SK-N-SH treated with all-trans-retinoic acid at 6 μM for 48 hours (cell line): ENCODE measurements around the gene HS3ST2.

ENCODE experiments used
- ARNTL ChIP-seq: fragments of 450-650 bp; formaldehyde crosslinking; IDR thresholded peaks from 2 replicates; pipeline ENCODE4 v1.5.0; 2020; ENCODE audit warnings: low read depth, mild to moderate bottlenecking, moderate library complexity, borderline replicate concordance
- BACH2 ChIP-seq: fragments of 250-450 bp; sonication (Bioruptor Pico); IDR thresholded peaks from 2 replicates; pipeline ENCODE4 v1.9.0; 2021; ENCODE audit warnings: mild to moderate bottlenecking, borderline replicate concordance
- CSDC2 ChIP-seq: fragments of 250-450 bp; sonication (Bioruptor Pico); IDR thresholded peaks from 2 replicates; pipeline ENCODE4 v1.5.0; 2020; ENCODE audit warnings: mild to moderate bottlenecking, moderate library complexity
- PPARA ChIP-seq: fragments of 250-450 bp; sonication (Bioruptor Pico); IDR thresholded peaks from 2 replicates; pipeline ENCODE4 v1.5.0; 2020; ENCODE audit warnings: mild to moderate bottlenecking, borderline replicate concordance
- TCF4 ChIP-seq: fragments of 250-450 bp; sonication (Bioruptor Pico); IDR thresholded peaks from 2 replicates; pipeline ENCODE4 v1.8.0; 2021; ENCODE audit warnings: mild to moderate bottlenecking, moderate library complexity, borderline replicate concordance
- TOX ChIP-seq: fragments of 250-450 bp; sonication (Bioruptor Pico); IDR thresholded peaks from 2 replicates; pipeline ENCODE4 v1.8.0; 2021; ENCODE audit warnings: mild to moderate bottlenecking, moderate library complexity, borderline replicate concordance
- ZC3H10 ChIP-seq: fragments of 250-450 bp; sonication (Bioruptor Pico); IDR thresholded peaks from 2 replicates; pipeline ENCODE4 v1.5.1; 2021; ENCODE audit warnings: mild to moderate bottlenecking, moderate library complexity
- ZNF8 ChIP-seq: fragments of 450-650 bp; formaldehyde crosslinking; IDR thresholded peaks from 2 replicates; pipeline ENCODE4 v1.5.0; 2020; ENCODE audit warnings: mild to moderate bottlenecking, moderate library complexity
- TF ChIP-seq, protein P1 (sequence below): fragments of 250-450 bp; sonication (Bioruptor Pico); IDR thresholded peaks from 2 replicates; pipeline ENCODE4 v1.8.0; 2020; ENCODE audit warnings: mild to moderate bottlenecking, moderate library complexity, borderline replicate concordance
- TF ChIP-seq, protein P2 (sequence below): fragments of 250-450 bp; sonication (Bioruptor Pico); IDR thresholded peaks from 2 replicates; pipeline ENCODE4 v1.5.0; 2020; ENCODE audit warnings: mild to moderate bottlenecking, moderate library complexity
- TF ChIP-seq, protein P3 (sequence below): fragments of 250-450 bp; sonication (Bioruptor Pico); IDR thresholded peaks from 2 replicates; pipeline ENCODE4 v1.5.1; 2020; ENCODE audit warnings: low read depth, mild to moderate bottlenecking, moderate library complexity
- TF ChIP-seq, protein P4 (sequence below): fragments of 250-450 bp; sonication (Bioruptor Pico); IDR thresholded peaks from 2 replicates; pipeline ENCODE4 v1.5.1; 2021; ENCODE audit warnings: mild to moderate bottlenecking, moderate library complexity

DNA sequence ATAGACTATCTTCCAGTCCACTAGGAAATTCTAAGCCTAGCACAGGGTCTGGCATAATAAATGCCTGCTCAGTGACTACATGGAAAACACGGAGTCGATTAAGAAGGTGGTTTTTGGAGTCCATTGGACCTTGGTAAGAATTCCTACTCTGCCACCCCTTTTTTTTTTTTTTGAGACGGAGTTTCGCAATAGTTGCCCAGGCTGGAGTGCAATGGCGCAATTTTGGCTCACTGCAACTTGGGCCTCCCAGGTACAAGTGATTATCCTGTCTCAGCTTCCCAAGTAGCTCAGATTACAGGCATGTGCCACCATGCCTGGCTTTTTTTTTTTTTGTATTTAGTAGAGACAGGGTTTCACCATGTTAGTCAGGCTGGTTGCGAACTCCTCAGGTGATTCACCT is 123.2 kb downstream of the HS3ST2 start:
- TF ChIP-seq, protein P1, sequence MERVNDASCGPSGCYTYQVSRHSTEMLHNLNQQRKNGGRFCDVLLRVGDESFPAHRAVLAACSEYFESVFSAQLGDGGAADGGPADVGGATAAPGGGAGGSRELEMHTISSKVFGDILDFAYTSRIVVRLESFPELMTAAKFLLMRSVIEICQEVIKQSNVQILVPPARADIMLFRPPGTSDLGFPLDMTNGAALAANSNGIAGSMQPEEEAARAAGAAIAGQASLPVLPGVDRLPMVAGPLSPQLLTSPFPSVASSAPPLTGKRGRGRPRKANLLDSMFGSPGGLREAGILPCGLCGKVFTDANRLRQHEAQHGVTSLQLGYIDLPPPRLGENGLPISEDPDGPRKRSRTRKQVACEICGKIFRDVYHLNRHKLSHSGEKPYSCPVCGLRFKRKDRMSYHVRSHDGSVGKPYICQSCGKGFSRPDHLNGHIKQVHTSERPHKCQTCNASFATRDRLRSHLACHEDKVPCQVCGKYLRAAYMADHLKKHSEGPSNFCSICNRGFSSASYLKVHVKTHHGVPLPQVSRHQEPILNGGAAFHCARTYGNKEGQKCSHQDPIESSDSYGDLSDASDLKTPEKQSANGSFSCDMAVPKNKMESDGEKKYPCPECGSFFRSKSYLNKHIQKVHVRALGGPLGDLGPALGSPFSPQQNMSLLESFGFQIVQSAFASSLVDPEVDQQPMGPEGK (CRISPR knock-in tag) = no peak
- TF ChIP-seq, protein P2, sequence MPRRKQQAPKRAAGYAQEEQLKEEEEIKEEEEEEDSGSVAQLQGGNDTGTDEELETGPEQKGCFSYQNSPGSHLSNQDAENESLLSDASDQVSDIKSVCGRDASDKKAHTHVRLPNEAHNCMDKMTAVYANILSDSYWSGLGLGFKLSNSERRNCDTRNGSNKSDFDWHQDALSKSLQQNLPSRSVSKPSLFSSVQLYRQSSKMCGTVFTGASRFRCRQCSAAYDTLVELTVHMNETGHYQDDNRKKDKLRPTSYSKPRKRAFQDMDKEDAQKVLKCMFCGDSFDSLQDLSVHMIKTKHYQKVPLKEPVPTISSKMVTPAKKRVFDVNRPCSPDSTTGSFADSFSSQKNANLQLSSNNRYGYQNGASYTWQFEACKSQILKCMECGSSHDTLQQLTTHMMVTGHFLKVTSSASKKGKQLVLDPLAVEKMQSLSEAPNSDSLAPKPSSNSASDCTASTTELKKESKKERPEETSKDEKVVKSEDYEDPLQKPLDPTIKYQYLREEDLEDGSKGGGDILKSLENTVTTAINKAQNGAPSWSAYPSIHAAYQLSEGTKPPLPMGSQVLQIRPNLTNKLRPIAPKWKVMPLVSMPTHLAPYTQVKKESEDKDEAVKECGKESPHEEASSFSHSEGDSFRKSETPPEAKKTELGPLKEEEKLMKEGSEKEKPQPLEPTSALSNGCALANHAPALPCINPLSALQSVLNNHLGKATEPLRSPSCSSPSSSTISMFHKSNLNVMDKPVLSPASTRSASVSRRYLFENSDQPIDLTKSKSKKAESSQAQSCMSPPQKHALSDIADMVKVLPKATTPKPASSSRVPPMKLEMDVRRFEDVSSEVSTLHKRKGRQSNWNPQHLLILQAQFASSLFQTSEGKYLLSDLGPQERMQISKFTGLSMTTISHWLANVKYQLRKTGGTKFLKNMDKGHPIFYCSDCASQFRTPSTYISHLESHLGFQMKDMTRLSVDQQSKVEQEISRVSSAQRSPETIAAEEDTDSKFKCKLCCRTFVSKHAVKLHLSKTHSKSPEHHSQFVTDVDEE (CRISPR knock-in tag) = no peak
- TF ChIP-seq TCF4 = no peak
- TF ChIP-seq, protein P3, sequence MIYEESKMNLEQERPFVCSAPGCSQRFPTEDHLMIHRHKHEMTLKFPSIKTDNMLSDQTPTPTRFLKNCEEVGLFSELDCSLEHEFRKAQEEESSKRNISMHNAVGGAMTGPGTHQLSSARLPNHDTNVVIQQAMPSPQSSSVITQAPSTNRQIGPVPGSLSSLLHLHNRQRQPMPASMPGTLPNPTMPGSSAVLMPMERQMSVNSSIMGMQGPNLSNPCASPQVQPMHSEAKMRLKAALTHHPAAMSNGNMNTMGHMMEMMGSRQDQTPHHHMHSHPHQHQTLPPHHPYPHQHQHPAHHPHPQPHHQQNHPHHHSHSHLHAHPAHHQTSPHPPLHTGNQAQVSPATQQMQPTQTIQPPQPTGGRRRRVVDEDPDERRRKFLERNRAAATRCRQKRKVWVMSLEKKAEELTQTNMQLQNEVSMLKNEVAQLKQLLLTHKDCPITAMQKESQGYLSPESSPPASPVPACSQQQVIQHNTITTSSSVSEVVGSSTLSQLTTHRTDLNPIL (CRISPR knock-in tag) = no peak
- no peak for TF ChIP-seq BACH2 (CRISPR knock-in tag)
- TF ChIP-seq PPARA = no peak
- no peak for TF ChIP-seq CSDC2 (CRISPR knock-in tag)
- no peak for TF ChIP-seq ZC3H10
- TF ChIP-seq, protein P4, sequence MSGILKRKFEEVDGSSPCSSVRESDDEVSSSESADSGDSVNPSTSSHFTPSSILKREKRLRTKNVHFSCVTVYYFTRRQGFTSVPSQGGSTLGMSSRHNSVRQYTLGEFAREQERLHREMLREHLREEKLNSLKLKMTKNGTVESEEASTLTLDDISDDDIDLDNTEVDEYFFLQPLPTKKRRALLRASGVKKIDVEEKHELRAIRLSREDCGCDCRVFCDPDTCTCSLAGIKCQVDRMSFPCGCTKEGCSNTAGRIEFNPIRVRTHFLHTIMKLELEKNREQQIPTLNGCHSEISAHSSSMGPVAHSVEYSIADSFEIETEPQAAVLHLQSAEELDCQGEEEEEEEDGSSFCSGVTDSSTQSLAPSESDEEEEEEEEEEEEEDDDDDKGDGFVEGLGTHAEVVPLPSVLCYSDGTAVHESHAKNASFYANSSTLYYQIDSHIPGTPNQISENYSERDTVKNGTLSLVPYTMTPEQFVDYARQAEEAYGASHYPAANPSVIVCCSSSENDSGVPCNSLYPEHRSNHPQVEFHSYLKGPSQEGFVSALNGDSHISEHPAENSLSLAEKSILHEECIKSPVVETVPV (CRISPR knock-in tag) = no peak
- TF ChIP-seq ARNTL (CRISPR knock-in tag) = no peak
- no peak for TF ChIP-seq ZNF8 (CRISPR knock-in tag)
- TF ChIP-seq TOX (CRISPR knock-in tag) = no peak
